Epithelial cell of proximal tubule (primary cell): ENCODE results near the gene ATRN. TPM values are rescaled to one million over a fixed set of nuclear protein-coding genes. Genes with fewer than 3 reads are reported as not detected.
A peak's percentile ranks its signal among the peaks of the same experiment; 100 is the strongest.

Source experiments
- DNase-seq: peaks from one replicate; pipeline ENCODE4 v3.0.0-alpha.2; 2011; ENCODE audit warnings: low read depth
- H3K4me3 ChIP-seq: 2 replicates; pipeline ENCODE4 v1.5.1; 2011; ENCODE audit warnings: low read depth, mild to moderate bottlenecking, low read length
- CTCF ChIP-seq: conservative IDR thresholded peaks from 2 replicates; pipeline ENCODE4 v1.5.1; 2012; ENCODE audit warnings: low read depth, mild to moderate bottlenecking, low read length
- total RNA-seq: library from RNA; depleted of rRNA; stranded (reverse); fragments of >200 nt; gene quantifications from 2 replicates; pipeline ENCODE4 v1.2.3, GENCODE V29; 2015

ATRN gene
- total RNA-seq, 1 donor from 2014 or later, result 15.4 TPM

- no peak overlapping the region for H3K4me3 ChIP-seq
- TF ChIP-seq CTCF, result no peak
- no peak for DNase-seq
Observed at GRCh38 chr20:3541887-3542721, 71.3 kb downstream of the ATRN start.

- peak; percentile 47 for DNase-seq
- H3K4me3 ChIP-seq, result no peak overlapping the region
- no peak for TF ChIP-seq CTCF
Observed at GRCh38 chr20:3543901-3544507, 73.2 kb downstream of the ATRN start.

- DNase-seq, result no peak
Observed at GRCh38 chr20:3545401-3545925, 74.6 kb downstream of the ATRN start.

GRCh38 chr20:3547906-3548305 is 77.1 kb downstream of the ATRN start:
- TF ChIP-seq CTCF, result no peak
- no peak for DNase-seq
- no peak overlapping the region for H3K4me3 ChIP-seq

More at GRCh38 chr20:3545401-3545925, 74.6 kb downstream of the ATRN start:
- H3K4me3 ChIP-seq, result no peak overlapping the region
- TF ChIP-seq CTCF, result no peak

GRCh38 chr20:3550837-3551236 is 80.0 kb downstream of the ATRN start:
- no peak for TF ChIP-seq CTCF
- H3K4me3 ChIP-seq, result no peak overlapping the region
- no peak for DNase-seq

- no peak for TF ChIP-seq CTCF
- DNase-seq, result no peak
- no peak overlapping the region for H3K4me3 ChIP-seq
Observed at GRCh38 chr20:3551681-3552434, 81.0 kb downstream of the ATRN start.
